C1 segment of cervical spinal cord (tissue), 14 donors: ENCODE results near the gene AVEN.

Experiments used
- DNase-seq, 14 donors: peaks; one replicate each; lab custom pipeline; 2025; lab: John Stamatoyannopoulos, UW

Gene AVEN

DNA sequence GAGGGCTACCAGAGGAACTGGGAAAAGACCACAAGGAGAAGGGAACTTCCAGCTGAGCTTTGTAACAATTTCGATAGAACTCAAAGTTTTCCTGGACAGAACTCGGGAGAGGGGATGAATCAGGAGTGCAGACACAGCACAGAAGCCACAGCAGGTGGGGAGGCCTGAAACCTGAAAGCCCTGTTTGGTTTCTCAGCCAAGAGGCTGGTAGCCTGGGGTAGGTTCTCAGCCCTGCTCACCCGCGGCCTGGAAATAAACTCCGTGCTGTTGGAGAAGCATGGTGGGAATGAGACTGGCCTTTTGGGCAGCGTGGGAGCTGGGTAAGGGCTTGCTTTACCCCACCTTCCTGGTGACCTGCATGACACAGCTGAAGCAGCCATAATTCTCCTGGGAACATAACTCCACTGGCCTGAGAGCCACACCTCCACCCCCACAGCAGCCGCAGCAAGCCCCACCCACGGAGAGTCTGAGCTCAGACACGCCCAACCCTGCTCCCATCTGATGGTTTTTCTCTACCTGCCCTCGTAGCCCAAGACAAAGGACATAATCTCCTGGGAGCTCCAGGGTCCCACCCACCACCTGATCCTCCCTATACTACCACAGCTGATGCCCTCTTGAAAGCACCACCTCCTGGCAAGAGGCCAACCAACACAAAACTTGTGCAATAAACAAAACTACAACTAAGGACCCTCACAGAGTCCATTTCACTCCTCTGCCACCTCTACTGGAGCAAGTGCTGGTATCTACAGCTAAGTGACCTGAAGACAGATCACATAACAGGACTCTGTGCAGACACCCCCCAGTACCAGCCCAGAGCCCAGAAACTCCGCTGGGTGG is 123.2 kb downstream of the AVEN start:
- no peak for DNase-seq

DNA sequence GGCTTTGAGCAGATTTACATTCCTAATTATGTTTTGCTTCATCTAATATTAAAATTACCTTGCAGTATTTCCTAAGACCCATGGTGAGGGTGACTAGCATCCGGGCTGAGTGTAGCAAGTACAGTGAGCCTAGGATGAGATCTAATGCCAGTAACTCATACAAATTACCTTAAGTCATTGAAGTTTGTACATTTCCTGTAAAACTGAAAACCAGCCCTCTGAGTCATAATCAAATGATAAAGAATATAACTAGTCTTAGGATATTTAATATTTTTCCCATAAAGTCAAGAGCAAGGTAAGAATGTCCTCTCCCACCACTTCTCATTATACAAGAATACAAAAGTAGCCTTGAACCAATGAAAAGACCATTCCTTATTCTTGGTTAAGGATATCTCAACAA is 125.5 kb downstream of the AVEN start:
- DNase-seq: no peak

DNA sequence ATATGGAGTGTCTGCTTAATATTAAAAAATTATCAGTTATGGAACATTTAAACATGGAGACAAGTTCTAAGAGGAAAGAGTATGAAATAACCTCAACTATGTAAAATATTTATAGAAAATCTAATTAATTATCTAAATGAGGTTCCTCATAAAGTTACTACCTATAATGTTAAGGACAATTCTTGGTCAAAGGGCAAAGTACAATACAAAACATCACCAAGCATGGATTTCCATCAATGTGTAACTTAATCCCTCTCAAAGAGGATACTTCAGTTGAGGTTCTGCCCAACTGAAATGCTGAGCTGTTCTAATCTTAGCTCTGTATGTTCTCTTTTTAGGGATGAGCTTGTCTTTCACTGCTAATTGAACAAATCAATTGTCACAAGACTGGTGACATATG is 126.7 kb downstream of the AVEN start:
- no peak for DNase-seq

DNA sequence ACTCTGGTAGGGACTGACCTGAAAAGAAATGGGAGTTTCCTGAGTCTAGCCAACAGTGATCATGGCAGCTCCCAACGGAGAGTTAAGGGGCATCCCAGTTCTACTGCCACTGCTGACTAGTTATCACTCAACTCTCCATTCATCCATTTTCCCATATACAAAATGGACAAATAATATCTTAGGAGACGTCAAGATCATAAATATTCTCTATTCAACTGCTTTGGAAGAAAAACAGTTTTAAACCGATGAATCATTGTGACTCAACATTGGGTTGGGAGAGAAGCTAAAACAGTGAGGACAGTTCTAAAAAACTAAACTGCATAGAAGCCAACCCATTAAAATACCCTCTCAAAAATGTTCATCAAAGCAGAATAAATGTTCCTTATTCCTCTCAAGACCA is 128.3 kb downstream of the AVEN start:
- no peak for DNase-seq

DNA sequence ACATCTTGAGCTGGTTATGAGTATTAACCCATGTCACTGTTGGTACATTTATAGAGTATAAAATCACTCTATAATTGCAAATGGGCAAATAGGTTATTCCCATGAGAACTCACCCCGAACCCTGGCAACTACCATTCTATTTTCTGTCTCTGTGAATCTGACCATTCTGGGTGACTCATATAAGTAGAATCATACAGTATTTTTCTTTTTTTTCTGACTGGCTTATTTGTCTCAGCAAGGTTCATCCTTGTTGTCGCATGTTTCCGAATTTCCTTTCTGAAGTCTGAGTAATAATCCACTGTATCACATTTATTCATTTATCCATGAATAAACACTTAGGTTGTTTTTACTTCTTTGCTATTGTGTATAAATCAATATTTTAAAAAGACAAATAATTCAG is 130.6 kb downstream of the AVEN start:
- DNase-seq: no peak

DNA sequence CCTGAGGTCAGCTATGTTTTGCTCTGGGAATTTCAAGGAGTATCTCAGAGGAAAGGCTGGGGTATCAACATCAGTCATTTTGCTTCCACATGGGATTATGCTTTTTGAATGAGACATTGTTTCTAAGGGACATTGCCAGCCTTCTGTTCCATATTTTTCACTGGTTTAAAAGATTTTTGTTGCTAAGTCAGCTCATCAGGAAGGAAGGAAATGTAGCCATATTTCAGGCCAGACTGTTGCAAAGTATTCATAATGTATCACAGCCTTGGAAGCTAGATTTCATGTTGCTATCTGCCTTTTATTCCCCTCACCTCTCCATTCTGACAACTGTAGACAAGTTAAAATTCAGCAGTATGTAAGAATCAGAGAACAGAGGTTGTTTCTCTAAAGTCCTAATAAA is 131.7 kb downstream of the AVEN start:
- no peak for DNase-seq

DNA sequence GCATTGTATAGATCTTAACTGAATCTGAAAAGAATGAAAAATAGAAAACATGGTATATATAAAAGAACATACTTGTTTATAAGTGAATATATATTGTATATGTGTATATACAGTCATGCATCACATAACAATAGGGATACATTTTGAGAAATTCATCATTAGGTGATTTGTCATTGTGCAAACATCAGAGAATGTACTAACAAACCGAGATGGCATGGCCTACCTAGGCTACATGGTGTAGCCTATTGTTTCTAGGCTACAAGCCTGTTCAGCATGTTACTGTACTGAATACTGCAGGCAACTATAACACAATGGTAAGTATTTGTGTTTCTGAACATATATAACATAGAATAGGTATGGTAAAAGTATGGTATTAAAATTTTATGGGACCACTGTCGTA is 135.3 kb downstream of the AVEN start:
- DNase-seq: no peak

DNA sequence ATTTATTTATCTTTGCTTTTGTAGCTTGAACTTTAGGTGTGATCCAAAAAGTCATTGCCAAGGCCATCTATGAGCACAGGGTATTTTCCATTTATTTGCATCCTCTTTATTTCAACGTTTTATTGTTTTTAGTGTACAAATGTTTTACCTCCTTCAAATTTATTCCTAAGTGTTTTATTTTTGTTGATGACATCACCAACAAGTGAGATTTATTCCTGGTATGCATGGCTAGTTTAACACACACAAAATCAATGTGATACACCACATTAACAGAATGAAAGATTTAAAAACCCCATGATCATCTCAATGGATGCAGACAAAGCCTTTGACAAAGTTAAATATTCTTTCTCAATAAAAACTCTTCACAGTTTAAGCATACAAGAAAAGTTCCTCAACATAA is 137.0 kb downstream of the AVEN start:
- DNase-seq: no peak

DNA sequence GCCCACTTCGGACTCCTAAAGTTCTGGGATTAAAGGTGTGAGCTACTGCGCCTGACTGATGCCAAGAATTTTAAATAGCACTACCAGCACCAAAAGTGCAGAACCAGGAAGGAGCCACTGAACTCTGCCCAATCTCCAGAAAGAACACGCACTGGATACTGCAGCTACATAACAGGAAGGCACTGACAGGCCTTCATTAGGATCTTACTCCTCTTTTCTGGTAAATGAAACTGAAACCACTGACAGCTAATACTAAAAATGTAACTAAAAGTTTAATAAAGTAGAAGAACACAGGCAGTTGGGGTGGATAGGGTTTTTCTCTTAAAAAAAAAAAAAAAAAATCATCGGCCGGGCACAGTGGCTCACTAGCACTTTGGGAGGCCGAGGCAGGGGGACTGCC is 144.8 kb downstream of the AVEN start:
- DNase-seq: no peak

DNA sequence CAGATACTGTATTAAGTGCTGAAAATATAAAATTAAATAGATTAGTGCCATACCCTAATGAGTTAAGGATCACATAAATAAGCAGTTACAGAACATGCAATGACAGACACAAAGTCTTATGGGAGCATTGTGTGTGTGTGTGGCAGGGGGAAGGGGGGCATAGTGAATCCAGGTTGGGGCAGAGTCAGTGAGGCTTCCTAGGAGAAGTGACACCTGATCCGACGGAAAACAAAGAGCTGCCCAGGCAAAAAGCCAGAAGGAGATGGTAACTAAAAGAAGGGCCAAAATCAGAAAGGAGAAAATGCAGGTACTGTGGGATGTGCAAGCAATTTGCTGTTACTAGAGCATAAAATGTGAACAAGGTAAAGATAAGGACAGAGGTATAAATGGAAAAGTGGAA is 150.8 kb downstream of the AVEN start:
- no peak for DNase-seq

DNA sequence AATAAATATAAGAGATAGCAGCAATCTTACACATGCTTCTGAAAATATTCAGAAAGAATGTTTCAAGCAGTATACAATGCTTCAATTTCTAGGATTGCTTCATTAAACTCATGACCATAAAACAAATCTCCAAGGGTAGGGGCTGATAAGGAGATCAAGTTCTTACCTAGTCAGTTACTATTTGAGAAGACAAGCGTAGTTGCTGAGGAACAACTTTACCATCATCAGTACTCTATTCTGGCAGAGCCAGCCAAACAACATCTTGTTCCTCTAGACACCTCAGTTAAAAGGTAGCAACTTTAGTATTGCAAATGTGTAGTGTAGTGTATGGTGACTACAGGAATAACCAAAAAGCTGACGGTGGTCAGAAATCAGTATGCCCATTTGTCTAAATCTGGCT is 156.1 kb downstream of the AVEN start:
- no peak for DNase-seq

DNA sequence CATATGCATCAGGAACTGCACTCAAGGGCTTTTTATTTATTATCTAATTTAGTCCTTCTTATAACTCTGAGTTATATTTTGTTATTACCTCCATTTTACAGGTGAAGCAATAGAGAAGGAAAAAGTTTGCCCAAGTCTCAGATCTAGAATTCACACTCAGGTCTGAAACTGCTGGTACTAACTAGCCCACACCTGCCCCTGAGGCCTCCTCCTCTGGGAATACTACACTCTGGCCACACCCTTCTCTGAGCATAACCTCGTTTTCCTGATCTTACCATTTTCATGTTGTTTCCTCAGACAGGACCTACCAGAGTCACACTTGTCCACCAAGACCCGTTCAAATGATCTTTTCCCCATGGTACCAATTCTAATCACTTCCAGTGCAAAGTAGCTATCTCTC is 164.8 kb downstream of the AVEN start:
- DNase-seq: no peak

DNA sequence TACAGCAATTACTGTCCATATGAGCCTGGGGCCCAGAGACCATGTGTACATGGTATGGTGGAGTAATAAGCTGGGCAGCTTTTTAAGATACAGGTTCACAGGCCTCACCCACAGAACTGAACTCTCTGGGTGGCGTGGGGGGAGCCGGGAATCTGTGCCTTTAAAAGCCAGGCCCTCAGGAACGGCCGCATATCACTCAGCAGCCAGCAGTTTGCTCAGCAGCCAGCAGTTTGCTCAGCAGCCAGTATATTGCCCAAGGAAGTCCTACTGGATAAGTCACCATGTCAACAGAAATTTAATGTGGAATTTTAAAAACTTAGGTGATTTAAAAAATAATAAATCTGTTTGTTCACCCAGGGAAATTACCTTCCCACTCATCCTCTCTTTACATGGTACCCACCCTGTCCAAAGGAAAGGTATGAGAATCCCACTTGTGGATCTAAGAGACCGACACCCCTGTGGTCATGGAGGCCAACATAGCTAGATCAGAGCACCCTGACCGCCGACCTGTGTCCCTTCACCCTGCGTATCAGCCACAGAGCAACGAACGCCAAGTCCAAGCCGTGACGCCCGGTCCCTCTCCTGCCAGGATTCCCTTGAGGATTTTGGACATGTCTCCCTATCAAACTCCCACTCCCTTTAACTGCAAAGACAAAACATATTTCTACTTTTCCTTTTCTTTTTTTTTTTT is 166.4 kb downstream of the AVEN start:
- DNase-seq: no peak

DNA sequence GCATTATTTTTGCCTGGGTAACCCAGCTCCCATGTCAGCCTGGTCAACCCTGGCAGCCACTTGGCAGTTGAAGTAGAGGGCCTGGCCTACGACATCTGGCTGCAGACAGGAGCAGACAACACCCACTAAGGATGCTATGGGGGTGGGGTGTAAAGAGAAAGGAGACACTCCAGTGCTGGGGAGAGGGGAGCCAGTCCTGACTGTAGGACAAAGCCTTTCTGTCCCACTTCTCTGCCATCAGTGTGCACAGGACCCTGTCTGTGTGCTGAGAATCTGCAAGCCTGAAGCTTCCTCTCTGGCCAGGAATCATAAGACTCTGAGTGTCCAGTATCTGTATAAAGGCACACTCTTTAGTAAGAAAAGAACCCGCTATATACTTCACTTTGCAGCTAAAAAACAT is 167.0 kb downstream of the AVEN start:
- no peak for DNase-seq

DNA sequence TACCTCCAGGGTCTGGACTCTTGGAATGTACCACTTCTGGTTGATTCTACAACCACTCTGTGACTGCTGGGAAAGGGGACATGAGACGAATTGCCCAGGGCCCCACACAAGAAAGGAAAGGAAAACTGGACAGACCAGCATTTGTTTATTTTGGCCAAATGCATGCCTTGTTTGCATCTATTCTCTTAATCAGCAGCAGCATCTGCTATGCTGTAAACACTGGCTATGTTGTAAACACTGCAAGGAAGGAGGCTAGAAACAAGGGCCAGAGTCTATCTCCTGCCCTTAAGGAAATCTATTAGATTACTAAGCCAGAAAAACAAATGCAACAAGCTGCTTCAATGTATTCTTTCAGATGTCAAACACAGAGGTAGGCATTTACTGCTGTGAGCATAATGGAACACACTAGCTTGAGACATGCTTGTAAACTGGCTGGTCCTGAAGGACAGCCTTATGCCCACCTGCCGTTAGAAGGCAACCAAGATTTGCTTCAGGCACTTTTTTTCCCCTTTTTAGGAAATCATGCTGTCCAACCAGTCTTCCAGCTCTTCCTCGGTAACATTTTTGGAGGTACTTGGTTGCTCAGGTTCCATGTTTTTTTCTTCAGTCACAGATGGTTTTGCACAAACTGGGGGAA is 172.8 kb downstream of the AVEN start:
- no peak for DNase-seq

DNA sequence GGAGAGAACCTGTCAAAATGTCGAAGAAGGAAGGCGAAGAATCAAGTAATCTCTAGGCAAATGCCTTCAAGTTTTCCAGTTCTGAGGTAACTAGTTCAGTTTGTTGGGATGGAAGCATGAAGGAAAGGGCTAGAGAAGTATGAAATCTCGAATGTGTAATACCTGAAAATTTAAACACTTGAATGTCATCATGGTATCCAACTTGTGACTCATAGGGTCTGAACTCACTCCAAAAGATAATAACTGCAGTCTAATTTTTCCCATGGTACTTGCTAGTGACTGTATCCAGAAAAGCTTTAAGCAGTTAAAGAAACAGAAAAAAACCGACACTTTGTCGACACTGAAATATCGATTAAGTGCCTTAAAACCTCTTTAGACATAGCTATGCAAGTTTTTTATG is 173.6 kb downstream of the AVEN start:
- DNase-seq: no peak

DNA sequence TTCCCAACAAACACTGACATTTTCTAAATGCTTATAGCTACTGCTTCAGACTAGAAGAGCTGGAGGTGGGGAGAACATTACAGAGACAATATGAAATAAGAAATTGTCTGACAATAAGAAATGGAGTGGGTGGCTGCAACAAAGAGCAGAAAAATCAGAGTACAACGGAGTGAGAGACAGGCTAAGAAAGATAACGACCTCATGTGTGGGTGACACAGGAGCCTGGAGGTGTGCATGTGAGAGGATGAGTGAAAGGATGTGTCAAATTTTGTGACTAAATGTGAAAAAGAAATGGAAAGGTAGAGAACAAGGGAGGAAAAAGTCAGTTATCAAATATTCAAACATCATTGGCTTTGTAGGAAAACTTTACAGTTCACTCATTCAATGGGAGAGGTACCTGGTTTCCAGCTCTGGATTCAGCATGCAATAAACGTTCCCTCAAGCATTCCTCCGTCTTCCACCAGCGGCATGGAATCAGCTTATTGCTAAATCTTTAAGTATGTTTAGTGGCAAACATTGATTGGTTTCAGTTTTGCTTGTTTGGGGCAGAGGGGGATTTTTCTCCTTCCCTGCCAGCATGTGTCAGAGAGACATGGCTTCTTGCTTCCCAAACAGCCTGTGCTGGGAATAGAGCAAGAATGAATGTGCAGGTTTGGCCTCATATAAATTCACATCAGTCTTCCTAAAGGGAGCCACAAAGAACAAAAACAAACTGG is 174.5 kb downstream of the AVEN start:
- no peak for DNase-seq

DNA sequence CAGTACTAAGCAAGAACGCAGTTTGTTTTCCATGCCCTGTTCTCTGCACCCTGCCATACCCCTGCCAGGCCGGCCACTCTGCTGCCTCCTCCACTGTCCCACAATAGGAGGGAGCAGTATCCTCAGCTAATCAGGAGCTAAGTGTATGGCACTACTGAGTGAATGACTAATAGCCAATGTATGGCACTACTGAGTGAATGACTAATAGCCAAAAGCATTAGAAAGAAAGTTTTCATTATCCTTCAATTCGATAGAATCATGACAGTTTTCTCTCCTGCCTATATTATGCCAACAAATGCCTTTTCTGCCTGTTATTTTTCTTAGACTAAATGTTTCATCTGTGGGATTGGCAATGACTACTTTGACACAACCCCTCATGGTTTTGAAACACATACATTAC is 178.2 kb downstream of the AVEN start:
- DNase-seq: no peak

DNA sequence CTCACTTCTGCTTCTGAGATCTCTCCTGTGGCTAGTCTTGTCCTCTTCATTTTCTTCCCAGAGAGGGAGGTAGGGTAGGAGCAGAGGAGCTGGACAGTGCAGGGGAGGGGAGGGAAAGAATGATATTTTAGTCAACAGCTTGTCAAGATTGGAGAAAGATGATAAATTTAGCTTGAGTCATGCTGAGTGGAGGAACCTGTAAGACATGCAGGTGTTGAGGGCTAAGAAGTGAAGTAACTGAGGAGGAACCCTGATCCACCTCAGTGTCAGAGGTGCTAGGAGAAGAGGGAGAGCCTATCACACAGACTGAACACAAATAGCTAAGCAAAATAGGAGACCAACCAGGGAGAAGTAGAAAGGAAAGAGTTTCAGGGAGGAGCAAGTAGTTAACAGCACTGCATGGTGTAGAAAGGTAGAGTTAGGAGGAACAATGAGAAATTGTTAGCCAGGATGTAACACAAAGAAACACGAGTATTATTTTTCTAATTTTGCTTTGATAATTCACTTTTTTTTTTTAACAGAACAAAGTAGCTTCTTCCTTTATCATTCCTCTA is 178.9 kb downstream of the AVEN start:
- DNase-seq: no peak

DNA sequence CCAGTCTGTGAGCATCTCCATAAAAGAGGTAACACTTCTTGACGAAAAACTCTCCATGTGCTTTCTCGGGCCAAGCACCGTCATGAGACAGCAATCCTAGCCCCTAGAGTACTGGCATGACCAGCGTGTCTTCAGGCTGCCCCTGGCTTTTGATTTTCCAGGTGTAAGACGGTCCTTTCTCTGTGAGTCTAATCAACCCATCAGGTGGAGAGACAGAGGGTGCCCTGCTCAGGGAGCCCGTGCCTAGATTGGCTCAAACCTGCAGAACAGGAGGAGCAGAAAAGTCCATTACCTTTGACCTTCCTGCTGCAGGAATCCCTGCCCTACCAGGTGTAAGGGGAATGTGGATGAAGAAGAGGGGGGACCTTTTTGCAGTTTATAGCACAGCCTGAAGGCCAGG is 180.2 kb downstream of the AVEN start:
- no peak for DNase-seq

DNA sequence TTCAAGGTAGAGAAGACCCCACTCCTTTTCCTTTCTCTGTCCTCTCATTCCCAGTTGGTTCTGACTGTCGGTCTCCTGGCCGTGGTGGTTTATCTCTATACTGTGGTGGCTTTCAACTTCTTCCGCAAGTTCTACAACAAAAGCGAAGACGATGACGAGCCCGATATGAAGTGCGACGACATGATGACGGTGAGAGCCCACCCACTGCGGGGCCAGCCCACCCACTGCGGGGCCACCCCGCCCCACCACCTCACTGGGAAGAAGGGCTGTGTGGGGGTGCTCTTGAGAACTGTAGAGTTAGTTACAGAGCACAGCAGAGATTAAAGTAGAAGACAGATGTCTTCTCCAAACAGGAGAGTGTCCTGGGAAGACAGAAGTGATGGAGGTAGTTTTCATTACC is 181.3 kb downstream of the AVEN start:
- DNase-seq: no peak

DNA sequence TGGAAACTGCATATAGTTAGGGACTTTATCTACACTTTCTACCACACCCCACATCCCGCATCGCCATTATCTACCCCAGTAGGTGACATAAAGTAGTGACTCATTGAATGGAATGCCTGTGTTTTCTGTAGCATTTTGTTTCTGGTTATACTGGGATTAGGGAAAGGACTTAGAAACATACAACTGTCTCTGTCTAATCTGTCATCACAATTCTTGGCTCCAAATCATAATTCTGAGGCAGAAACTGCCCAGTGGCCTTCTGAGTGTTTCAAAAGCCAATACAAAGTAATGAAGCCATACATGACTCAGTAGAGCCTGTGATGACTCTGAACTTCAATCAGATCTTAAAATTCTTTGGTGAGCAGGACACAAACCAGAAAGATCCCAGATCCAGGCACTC is 186.4 kb downstream of the AVEN start:
- no peak for DNase-seq
